Spleen (tissue), 7 donors: ENCODE data around the gene EML5.

Source experiments
- POLR2A ChIP-seq, 3 donors: fragments of 450-650 bp; IDR thresholded peaks; one replicate each; pipeline ENCODE4 v1.5.1; 2017; ENCODE audit warnings: antibody characterized with exemption in 3 of 3, mild to moderate bottlenecking in 1 of 3
- TF ChIP-seq, protein P1 (sequence below), 11 experiments: fragments of 200-600 bp in 7 of 11; fragments of 450-650 bp in 4 of 11; sonication (generic) in 4 of 11; IDR thresholded peaks in 8 of 11; conservative IDR thresholded peaks in 3 of 11; 1 replicate in 7 of 11; 2 replicates in 4 of 11; pipeline versions ENCODE4 v1.4.0 to v1.8.0; 2016 to 2021; ENCODE audit warnings: antibody characterized with exemption in 11 of 11, inconsistent platforms in 4 of 11, mild to moderate bottlenecking in 1 of 11
- donor health status: DM: no; HTN: no; CAD: no; lungs with moderate emphysema.
- donor health status: DM: no; HTN: no; CAD: no.
- donor health status: DM: no; HTN: no; CAD: no.

- TF ChIP-seq, protein P1, sequence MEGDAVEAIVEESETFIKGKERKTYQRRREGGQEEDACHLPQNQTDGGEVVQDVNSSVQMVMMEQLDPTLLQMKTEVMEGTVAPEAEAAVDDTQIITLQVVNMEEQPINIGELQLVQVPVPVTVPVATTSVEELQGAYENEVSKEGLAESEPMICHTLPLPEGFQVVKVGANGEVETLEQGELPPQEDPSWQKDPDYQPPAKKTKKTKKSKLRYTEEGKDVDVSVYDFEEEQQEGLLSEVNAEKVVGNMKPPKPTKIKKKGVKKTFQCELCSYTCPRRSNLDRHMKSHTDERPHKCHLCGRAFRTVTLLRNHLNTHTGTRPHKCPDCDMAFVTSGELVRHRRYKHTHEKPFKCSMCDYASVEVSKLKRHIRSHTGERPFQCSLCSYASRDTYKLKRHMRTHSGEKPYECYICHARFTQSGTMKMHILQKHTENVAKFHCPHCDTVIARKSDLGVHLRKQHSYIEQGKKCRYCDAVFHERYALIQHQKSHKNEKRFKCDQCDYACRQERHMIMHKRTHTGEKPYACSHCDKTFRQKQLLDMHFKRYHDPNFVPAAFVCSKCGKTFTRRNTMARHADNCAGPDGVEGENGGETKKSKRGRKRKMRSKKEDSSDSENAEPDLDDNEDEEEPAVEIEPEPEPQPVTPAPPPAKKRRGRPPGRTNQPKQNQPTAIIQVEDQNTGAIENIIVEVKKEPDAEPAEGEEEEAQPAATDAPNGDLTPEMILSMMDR (IDR thresholded peaks at IDR 0.05 in 8 of 11, conservative IDR thresholded peaks at IDR 0.05 in 3 of 11): peak in 7 of 11 experiments; percentile 18 to 50 (median 39)
- TF ChIP-seq POLR2A (IDR thresholded peaks at IDR 0.05): no peak
Observed at GRCh38 chr14:88792473-88793258, at the start of gene EML5.
